Endothelial cell (in vitro differentiated cells): ENCODE data around the gene TKTL1. TPM values are rescaled to one million over a fixed set of nuclear protein-coding genes. Genes with fewer than 3 reads are reported as not detected.

ENCODE experiments used
- DNase-seq: peaks from one replicate; pipeline ENCODE4 v3.0.0; 2021; ENCODE audit warnings: low spot score
- H3K27ac Mint-ChIP-seq: one replicate; pipeline ENCODE4 v1.8.0; 2021; ENCODE audit warnings: mixed read lengths, inconsistent platforms; ENCODE audit not compliant: unreplicated experiment
- H3K27me3 Mint-ChIP-seq: one replicate; pipeline ENCODE4 v1.8.0; 2021; ENCODE audit warnings: mild to moderate bottlenecking, moderate library complexity, mixed read lengths, inconsistent platforms; ENCODE audit not compliant: unreplicated experiment
- H3K36me3 Mint-ChIP-seq: one replicate; pipeline ENCODE4 v1.8.0; 2021; ENCODE audit warnings: mild to moderate bottlenecking, low read depth, mixed read lengths, inconsistent platforms; ENCODE audit not compliant: unreplicated experiment
- H3K4me1 Mint-ChIP-seq: one replicate; pipeline ENCODE4 v1.8.0; 2021; ENCODE audit warnings: mild to moderate bottlenecking, mixed read lengths, inconsistent platforms; ENCODE audit not compliant: unreplicated experiment
- H3K4me3 Mint-ChIP-seq: one replicate; pipeline ENCODE4 v1.8.0; 2021; ENCODE audit warnings: mild to moderate bottlenecking, mixed read lengths, inconsistent platforms; ENCODE audit not compliant: unreplicated experiment
- H3K9me3 Mint-ChIP-seq: one replicate; pipeline ENCODE4 v1.8.0; 2021; ENCODE audit warnings: mixed read lengths, inconsistent platforms; ENCODE audit not compliant: unreplicated experiment
- CTCF ChIP-seq: fragments of 200-600 bp; sonication (generic); IDR thresholded peaks from one replicate; pipeline ENCODE4 v1.5.0; 2021; ENCODE audit warnings: antibody characterized with exemption; ENCODE audit not compliant: unreplicated experiment
- total RNA-seq: library from RNA; stranded (reverse); fragmentation: NEBNext Ultra II Directional; extraction: Animal tissue kit (Norgen Biotek cat#: 25700); gene quantifications from one replicate; pipeline ENCODE4 v1.2.1, GENCODE V29; 2021; ENCODE audit not compliant: unreplicated experiment

Gene TKTL1
- total RNA-seq, 1 donor from 2014 or later, result 7.1 TPM

- no peak overlapping the region for H3K4me3 Mint-ChIP-seq
Observed at GRCh38 chrX:154360155-154360713, 64.6 kb downstream of the TKTL1 start.

GRCh38 chrX:154362085-154362742 lies 66.6 kb downstream of the TKTL1 start:
- H3K36me3 Mint-ChIP-seq, result peaks cover 9% of the 10 kb centered on the region
- no peak for TF ChIP-seq CTCF

More at GRCh38 chrX:154360155-154360713, 64.6 kb downstream of the TKTL1 start:
- Mint-ChIP-seq H3K4me1 (no peaks in the 10 kb centered on the region), H3K27ac (no peak overlapping the region), H3K9me3 (no peaks in the 10 kb centered on the region), H3K36me3 (peaks cover 9% of the 10 kb centered on the region), H3K27me3 (peaks cover 7% of the 10 kb centered on the region)
- TF ChIP-seq CTCF, result no peak
- DNase-seq, result no peak

GRCh38 chrX:154363706-154364439 lies 68.3 kb downstream of the TKTL1 start:
- Mint-ChIP-seq H3K27me3 (peaks cover 6% of the 10 kb centered on the region), H3K9me3 (no peaks in the 10 kb centered on the region), H3K27ac (peak overlapping the region; percentile 74), H3K4me3 (no peak overlapping the region), H3K4me1 (no peaks in the 10 kb centered on the region), H3K36me3 (peaks cover 6% of the 10 kb centered on the region)
- no peak for TF ChIP-seq CTCF
- DNase-seq, result no peak

More at GRCh38 chrX:154362085-154362742, 66.6 kb downstream of the TKTL1 start:
- DNase-seq, result no peak
- H3K27ac Mint-ChIP-seq, result no peak overlapping the region
- no peaks in the 10 kb centered on the region for H3K9me3 Mint-ChIP-seq
- no peaks in the 10 kb centered on the region for H3K4me1 Mint-ChIP-seq
- no peak overlapping the region for H3K4me3 Mint-ChIP-seq
- peaks cover 8% of the 10 kb centered on the region for H3K27me3 Mint-ChIP-seq

- Mint-ChIP-seq H3K36me3 (peaks cover 6% of the 10 kb centered on the region), H3K4me3 (no peak overlapping the region), H3K27me3 (peaks cover 5% of the 10 kb centered on the region), H3K27ac (no peak overlapping the region), H3K9me3 (no peaks in the 10 kb centered on the region), H3K4me1 (no peaks in the 10 kb centered on the region)
- no peak for DNase-seq
- no peak for TF ChIP-seq CTCF
Observed at GRCh38 chrX:154365052-154365600, 69.5 kb downstream of the TKTL1 start.
